Caco-2 (cell line): ENCODE measurements around the gene LYRM7. TPM values are rescaled to one million over a fixed set of nuclear protein-coding genes. Genes with fewer than 3 reads are reported as not detected.

ENCODE experiments used
- BruUV-seq: library from RNA; stranded (reverse); fragments of 400-500 nt; replicated peaks from 2 replicates; lab custom pipeline; 2021; lab: Mats Ljungman, UMichigan
- CTCF ChIA-PET: fragments of 300-600 bp; sonication (Branson Sonifier 250); formaldehyde crosslinking; loops from one replicate; lab custom pipeline; 2022; ENCODE audit warnings: antibody characterized with exemption; lab: Charles Lee
- POLR2A ChIA-PET: fragments of 300-600 bp; sonication (Branson Sonifier 250); formaldehyde crosslinking; loops from one replicate; lab custom pipeline; 2022; ENCODE audit warnings: antibody characterized with exemption; lab: Charles Lee
- DNase-seq, 2 experiments: peaks; one replicate each; pipeline versions ENCODE4 v3.0.0 to v3.0.0-alpha.2; 2020 to 2022
- H3K27me3 ChIP-seq: replicated peaks from 2 replicates; pipeline ENCODE4 v1.6.0; 2011; ENCODE audit warnings: low read length; ENCODE audit not compliant: control insufficient read depth, insufficient read depth
- H3K36me3 ChIP-seq: 2 replicates; pipeline ENCODE4 v1.5.1; 2011; ENCODE audit warnings: low read length; ENCODE audit not compliant: control insufficient read depth, insufficient read depth
- H3K4me1 ChIP-seq: fragments of 250-450 bp; sonication (Bioruptor Pico); 2 replicates; pipeline ENCODE4 v1.5.1; 2020; ENCODE audit warnings: mild to moderate bottlenecking
- H3K4me3 ChIP-seq: 2 replicates; pipeline ENCODE4 v1.5.1; 2011; ENCODE audit warnings: low read depth, mild to moderate bottlenecking, control low read depth, low read length
- H3K9me3 ChIP-seq: fragments of 250-450 bp; sonication (Bioruptor Pico); 2 replicates; pipeline ENCODE4 v1.5.1; 2020; ENCODE audit warnings: mild to moderate bottlenecking, moderate library complexity
- H3K27ac Mint-ChIP-seq: one replicate; pipeline ENCODE4 v1.8.0; 2022; ENCODE audit warnings: mixed read lengths; ENCODE audit not compliant: unreplicated experiment
- H3K27me3 Mint-ChIP-seq: one replicate; pipeline ENCODE4 v1.8.0; 2022; ENCODE audit warnings: mixed read lengths; ENCODE audit not compliant: insufficient read depth, unreplicated experiment
- H3K36me3 Mint-ChIP-seq: one replicate; pipeline ENCODE4 v1.8.0; 2022; ENCODE audit warnings: mild to moderate bottlenecking, mixed read lengths; ENCODE audit not compliant: insufficient read depth, unreplicated experiment
- H3K4me1 Mint-ChIP-seq: one replicate; pipeline ENCODE4 v1.8.0; 2022; ENCODE audit warnings: low read depth, mixed read lengths; ENCODE audit not compliant: unreplicated experiment
- H3K4me3 Mint-ChIP-seq: one replicate; pipeline ENCODE4 v1.8.0; 2022; ENCODE audit warnings: mild to moderate bottlenecking, moderate library complexity, mixed read lengths; ENCODE audit not compliant: unreplicated experiment
- H3K9me3 Mint-ChIP-seq: one replicate; pipeline ENCODE4 v1.8.0; 2022; ENCODE audit warnings: mixed read lengths; ENCODE audit not compliant: unreplicated experiment
- CTCF ChIP-seq, 2 experiments: fragments of 200-600 bp in 1 of 2; IDR thresholded peaks; 1 replicate in 1 of 2; 2 replicates in 1 of 2; pipeline versions ENCODE4 v1.5.1 to v1.8.0; 2011 to 2022; ENCODE audit warnings: antibody characterized with exemption in 1 of 2, control low read depth in 1 of 2, inconsistent platforms in 1 of 2, low read depth in 1 of 2, low read length in 1 of 2, mild to moderate bottlenecking in 1 of 2, moderate library complexity in 1 of 2; ENCODE audit not compliant: insufficient read depth in 1 of 2, severe bottlenecking in 1 of 2, unreplicated experiment in 1 of 2
- intact Hi-C: fragments of 100-400 bp; cut with micrococcal nuclease; formaldehyde crosslinking; loops from one replicate; pipeline ENCODE4 v1.10.0; 2022; ENCODE audit not compliant: unreplicated experiment
- total RNA-seq: library from RNA; stranded (reverse); gene quantifications from 2 replicates; pipeline ENCODE4 v1.2.3, GENCODE V29; 2022

The LYRM7 gene
- total RNA-seq, 1 experiment from 2014 or later, result 14.9 TPM

- no TSS peak for BruUV-seq
- intact Hi-C loops, result no loop called here
- Histone ChIP-seq H3K4me3 (no peak overlapping the region), H3K4me1 (no peaks in the 10 kb centered on the region), H3K27me3 (no peaks in the 10 kb centered on the region), H3K9me3 (peaks cover 11% of the 10 kb centered on the region; the same call in 1 of the 2 replicates), H3K36me3 (no peaks in the 10 kb centered on the region)
- TF ChIP-seq CTCF (IDR thresholded peaks at IDR 0.05; ENCODE audit: insufficient read depth in 1 of 2, low read depth in 1 of 2, low read length in 1 of 2, severe bottlenecking in 1 of 2, unreplicated experiment in 1 of 2), result no peak
- POLR2A ChIA-PET, result no interaction called here
- Mint-ChIP-seq H3K36me3 (no peaks in the 10 kb centered on the region), H3K27me3 (no peaks in the 10 kb centered on the region), H3K4me1 (no peaks in the 10 kb centered on the region), H3K4me3 (no peak overlapping the region), H3K27ac (no peak overlapping the region), H3K9me3 (no peaks in the 10 kb centered on the region)
- DNase-seq, result no peak
- CTCF ChIA-PET, result no interaction called here
Measured at GRCh38 chr5:131245948-131246347, 75.2 kb downstream of the LYRM7 start.

DNA sequence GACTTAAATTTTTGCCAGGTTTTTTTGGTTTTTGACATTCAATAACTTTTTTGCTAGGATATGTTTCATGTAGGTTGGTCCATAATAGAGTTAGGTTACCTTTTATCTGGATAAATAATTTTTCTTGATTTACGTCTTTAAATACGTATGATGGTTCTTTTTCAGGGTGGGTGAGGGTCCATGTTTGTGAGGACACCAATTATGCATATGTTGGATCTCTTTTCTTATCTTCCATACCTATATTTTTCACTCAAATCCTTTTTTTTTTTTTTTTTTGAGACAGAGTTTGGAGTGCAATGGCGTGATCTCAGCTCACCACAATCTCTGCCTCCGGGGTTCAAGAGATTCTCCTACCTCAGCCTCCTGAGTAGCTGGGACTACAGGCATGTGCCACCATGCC lies 75.8 kb downstream of the LYRM7 start:
- Histone ChIP-seq H3K27me3 (no peaks in the 10 kb centered on the region), H3K4me3 (no peak overlapping the region), H3K4me1 (no peaks in the 10 kb centered on the region), H3K36me3 (no peaks in the 10 kb centered on the region), H3K9me3 (peaks cover 11% of the 10 kb centered on the region; the same call in 1 of the 2 replicates)
- Mint-ChIP-seq H3K27ac (no peak overlapping the region), H3K36me3 (no peaks in the 10 kb centered on the region), H3K9me3 (no peaks in the 10 kb centered on the region), H3K4me3 (no peak overlapping the region), H3K4me1 (no peaks in the 10 kb centered on the region), H3K27me3 (no peaks in the 10 kb centered on the region)
- ChIA-PET POLR2A (no interaction called here), CTCF (interaction anchor here (0.7 kb wide), 1 partner anchor 96 kb away, joined by 3 read pairs; no protein-coding TSS in a partner anchor)
- DNase-seq, result no peak
- intact Hi-C loops, result no loop called here
- no peak for TF ChIP-seq CTCF (IDR thresholded peaks at IDR 0.05; ENCODE audit: insufficient read depth in 1 of 2, low read depth in 1 of 2, low read length in 1 of 2, severe bottlenecking in 1 of 2, unreplicated experiment in 1 of 2)
- no TSS peak for BruUV-seq

DNA sequence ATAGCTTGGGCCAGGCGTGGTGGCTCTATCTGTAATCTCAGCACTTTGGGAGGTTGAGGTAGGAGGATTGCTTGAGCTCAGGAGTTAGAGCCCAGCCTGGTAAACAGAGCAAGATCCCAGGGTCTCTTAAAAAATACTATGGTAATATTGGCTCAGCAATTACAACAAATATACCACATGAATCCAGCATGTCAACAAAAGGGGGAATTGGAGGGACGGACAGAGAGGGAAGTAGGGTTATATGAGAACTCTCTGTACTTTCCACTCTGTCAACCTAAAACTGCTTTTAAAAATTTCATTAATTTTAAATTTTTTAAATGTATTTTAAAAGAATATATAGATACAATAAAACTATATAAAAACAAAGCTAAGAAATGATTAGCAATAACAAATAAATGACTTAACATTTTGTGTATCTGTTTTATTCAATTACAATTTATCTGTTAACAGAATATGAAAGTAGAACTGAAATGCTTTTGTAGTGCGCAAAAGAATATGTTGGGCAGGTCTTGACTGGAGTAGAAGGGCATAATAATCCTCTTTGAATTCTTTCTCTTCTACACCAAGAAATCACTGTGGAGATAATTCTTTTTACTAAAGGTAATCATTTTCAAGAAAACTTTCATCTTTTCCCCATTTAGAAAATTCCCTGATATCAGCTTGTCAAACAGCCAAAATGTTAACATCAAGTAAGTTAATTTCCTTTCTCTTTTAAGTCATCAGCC lies 80.2 kb downstream of the LYRM7 start:
- no TSS peak for BruUV-seq
- Mint-ChIP-seq H3K9me3 (no peaks in the 10 kb centered on the region), H3K4me1 (no peaks in the 10 kb centered on the region), H3K36me3 (no peaks in the 10 kb centered on the region), H3K27me3 (no peaks in the 10 kb centered on the region), H3K27ac (no peak overlapping the region), H3K4me3 (no peak overlapping the region)
- no peak for DNase-seq
- Histone ChIP-seq H3K36me3 (no peaks in the 10 kb centered on the region), H3K4me3 (no peak overlapping the region), H3K27me3 (no peaks in the 10 kb centered on the region), H3K4me1 (no peaks in the 10 kb centered on the region), H3K9me3 (peaks cover 6% of the 10 kb centered on the region; the same call in 1 of the 2 replicates)
- no peak for TF ChIP-seq CTCF (IDR thresholded peaks at IDR 0.05; ENCODE audit: insufficient read depth in 1 of 2, low read depth in 1 of 2, low read length in 1 of 2, severe bottlenecking in 1 of 2, unreplicated experiment in 1 of 2)
- intact Hi-C loops, result no loop called here
- POLR2A ChIA-PET, result no interaction called here
- CTCF ChIA-PET, result no interaction called here
